ENCODE data around the gene HM13. TPM values are rescaled to one million over a fixed set of nuclear protein-coding genes. Genes with fewer than 3 reads are reported as not detected.

HM13 gene
- total and polyA plus RNA-seq, 8 donors: 10.7 to 181 (median 91.8) TPM

- TF ChIP-seq EP300 (IDR thresholded peaks at IDR 0.05): peak; percentile 76
- TF ChIP-seq CTCF (IDR thresholded peaks at IDR 0.05): no peak
- TF ChIP-seq POLR2A (IDR thresholded peaks at IDR 0.05): peak in 2 of 4 donors; percentile 56
- peak; percentile 93 to 98 (median 94) for TF ChIP-seq POLR2AphosphoS5 (IDR thresholded peaks at IDR 0.05)
- intact Hi-C loops (cut with DNase I; ENCODE audit: low total_unique reads): no loop called here
- H3K36me3 ChIP-seq: peaks cover 0 to 3% (median 0%) of the 10 kb centered on the region in 4 donors
- DNase-seq: peak; percentile 96 to 99
- H3K27ac ChIP-seq: peak overlapping the region; percentile 86 to 96 (median 94)
- H3K9me3 ChIP-seq: no peaks in the 10 kb centered on the region
- 8 to 10% (median 8%) methylated on average over 43 of the region's 43 CpGs for WGBS, 5 donors
- peaks cover 27 to 67% (median 65%) of the 10 kb centered on the region in 4 donors for H3K4me1 ChIP-seq
- peaks cover 0 to 18% (median 5%) of the 10 kb centered on the region in 3 donors for H3K27me3 ChIP-seq
- H3K4me3 ChIP-seq: peak overlapping the region; percentile 57 to 85 (median 81)
These were observed 89.8 kb downstream of the HM13 start for GRCh38 chr20:31603822-31604566.

GRCh38 chr20:31604567-31605030 lies 90.4 kb downstream of the HM13 start:
- Histone ChIP-seq H3K9me3 (no peaks in the 10 kb centered on the region), H3K27me3 (peaks cover 0 to 18% (median 5%) of the 10 kb centered on the region in 3 donors), H3K4me1 (peaks cover 32 to 73% (median 69%) of the 10 kb centered on the region in 4 donors), H3K4me3 (peak overlapping the region; percentile 57 to 85 (median 81)), H3K36me3 (peaks cover 0 to 3% (median 0%) of the 10 kb centered on the region in 4 donors), H3K27ac (peak overlapping the region; percentile 86 to 96 (median 94))
- TF ChIP-seq EP300 (IDR thresholded peaks at IDR 0.05): no peak
- no peak for TF ChIP-seq POLR2AphosphoS5 (IDR thresholded peaks at IDR 0.05)
- no peak for TF ChIP-seq CTCF (IDR thresholded peaks at IDR 0.05)
- TF ChIP-seq POLR2A (IDR thresholded peaks at IDR 0.05): no peak
- whole genome bisulfite sequencing, 5 donors: 0 to 1% (median 1%) methylated on average over 14 of the region's 14 CpGs
- DNase-seq: no peak
- intact Hi-C loops (cut with DNase I; ENCODE audit: low total_unique reads): no loop called here

- WGBS, 5 donors: 0 to 1% (median 1%) methylated on average over 49 to 74 of the region's 74 CpGs
- Histone ChIP-seq H3K36me3 (peaks cover 0 to 3% (median 0%) of the 10 kb centered on the region in 4 donors), H3K9me3 (no peaks in the 10 kb centered on the region), H3K4me1 (peaks cover 32 to 73% (median 71%) of the 10 kb centered on the region in 4 donors), H3K4me3 (peak within 1 kb of the TSS; percentile 57 to 85 (median 81)), H3K27ac (peak within 1 kb of the TSS; percentile 87 to 96 (median 94)), H3K27me3 (peaks cover 0 to 18% (median 5%) of the 10 kb centered on the region in 3 donors)
- DNase-seq: peak; percentile 95 to 98
- TF ChIP-seq POLR2AphosphoS5 (IDR thresholded peaks at IDR 0.05): peak; percentile 89 to 99 (median 99)
- TF ChIP-seq EP300 (IDR thresholded peaks at IDR 0.05): no peak
- peak in 2 of 4 donors; percentile 52 to 94 for TF ChIP-seq POLR2A (IDR thresholded peaks at IDR 0.05)
- intact Hi-C loops (cut with DNase I; ENCODE audit: low total_unique reads): no loop called here
These were observed 91.0 kb downstream of the HM13 start, which contains the start of gene ID1 for GRCh38 chr20:31605031-31605901. TSS of gene ID1 (plus strand) at chr20:31605289. CDS start at chr20:31605388, 99 bp downstream.

GRCh38 chr20:31605902-31606803 lies 91.9 kb downstream of the HM13 start:
- H3K4me1 ChIP-seq: peaks cover 32 to 81% (median 77%) of the 10 kb centered on the region in 4 donors

More at GRCh38 chr20:31605902-31606803, 91.9 kb downstream of the HM13 start:
- Histone ChIP-seq H3K27me3 (peaks cover 0 to 18% (median 5%) of the 10 kb centered on the region in 3 donors), H3K27ac (peak overlapping the region; percentile 87 to 96 (median 94)), H3K4me3 (peak overlapping the region; percentile 57 to 85 (median 81)), H3K36me3 (peaks cover 0 to 3% (median 0%) of the 10 kb centered on the region in 4 donors), H3K9me3 (no peaks in the 10 kb centered on the region)
- WGBS, 5 donors: 3 to 13% (median 4%) methylated on average over 16 to 39 of the region's 39 CpGs
- intact Hi-C loops (cut with DNase I; ENCODE audit: low total_unique reads): no loop called here
- TF ChIP-seq POLR2A (IDR thresholded peaks at IDR 0.05): peak in 1 of 4 donors; percentile 13
- TF ChIP-seq POLR2AphosphoS5 (IDR thresholded peaks at IDR 0.05): peak in 2 of 3 donors; percentile 43 to 58
- no peak for TF ChIP-seq EP300 (IDR thresholded peaks at IDR 0.05)
- no peak for TF ChIP-seq CTCF (IDR thresholded peaks at IDR 0.05)
- peak; percentile 35 to 66 for DNase-seq

Measured in stomach (tissue), 9 donors.